WTC11 (cell line): ENCODE results near the gene FZR1. TPM values are rescaled to one million over a fixed set of nuclear protein-coding genes. Genes with fewer than 3 reads are reported as not detected.

ENCODE experiments used
- ATAC-seq: fragments of 200-7000 bp; cut with Tn5 transposase; 2 replicates; pipeline ENCODE4 v1.10.0; 2021; ENCODE audit warnings: mild to moderate bottlenecking, moderate library complexity
- CTCF ChIA-PET: fragments of 300-600 bp; sonication (Branson Sonifier 250); formaldehyde crosslinking; loops from one replicate; lab custom pipeline; 2021; ENCODE audit warnings: antibody characterized with exemption; lab: Charles Lee
- POLR2A ChIA-PET: fragments of 350-600 bp; sonication (Branson Sonifier 250); formaldehyde crosslinking; loops from one replicate; lab custom pipeline; 2021; ENCODE audit warnings: antibody characterized with exemption; lab: Charles Lee
- DNase-seq: peaks from one replicate; pipeline ENCODE4 v3.0.0; 2021; ENCODE audit warnings: low spot score
- H3K27ac Mint-ChIP-seq: 2 replicates; pipeline ENCODE4 v1.8.0; 2021; ENCODE audit warnings: mixed read lengths
- H3K27me3 Mint-ChIP-seq: 2 replicates; pipeline ENCODE4 v1.8.0; 2021; ENCODE audit warnings: low read depth, mild to moderate bottlenecking, moderate library complexity, mixed read lengths
- H3K36me3 Mint-ChIP-seq: 2 replicates; pipeline ENCODE4 v1.8.0; 2021; ENCODE audit warnings: mixed read lengths
- H3K4me1 Mint-ChIP-seq: 2 replicates; pipeline ENCODE4 v1.8.0; 2022; ENCODE audit warnings: mixed read lengths
- H3K4me3 Mint-ChIP-seq: 2 replicates; pipeline ENCODE4 v1.8.0; 2021; ENCODE audit warnings: mild to moderate bottlenecking, moderate library complexity, mixed read lengths
- H3K9me3 Mint-ChIP-seq: 2 replicates; pipeline ENCODE4 v1.8.0; 2021; ENCODE audit warnings: mixed read lengths
- ATF2 ChIP-seq: sonication (generic); formaldehyde crosslinking; IDR thresholded peaks from 2 replicates; pipeline ENCODE4 v1.8.1; 2022; ENCODE audit warnings: low read depth, missing genetic modification reagents, borderline replicate concordance
- ATF6 ChIP-seq: sonication (generic); formaldehyde crosslinking; IDR thresholded peaks from 2 replicates; pipeline ENCODE4 v1.8.1; 2023; ENCODE audit warnings: mild to moderate bottlenecking, missing genetic modification reagents
- CBFB ChIP-seq: sonication (generic); formaldehyde crosslinking; IDR thresholded peaks from 2 replicates; pipeline ENCODE4 v1.8.1; 2022; ENCODE audit warnings: mild to moderate bottlenecking, low read depth, missing genetic modification reagents
- EMX1 ChIP-seq: fragments of 250-450 bp; sonication (Bioruptor Pico); IDR thresholded peaks from 2 replicates; pipeline ENCODE4 v1.8.0; 2021; ENCODE audit warnings: mild to moderate bottlenecking
- ETV6 ChIP-seq: sonication (generic); formaldehyde crosslinking; IDR thresholded peaks from 2 replicates; pipeline ENCODE4 v1.8.1; 2022; ENCODE audit warnings: mild to moderate bottlenecking, missing genetic modification reagents
- FOXK1 ChIP-seq: sonication (generic); formaldehyde crosslinking; IDR thresholded peaks from 2 replicates; pipeline ENCODE4 v1.8.0; 2022; ENCODE audit warnings: mild to moderate bottlenecking, moderate library complexity, missing genetic modification reagents
- GTF2I ChIP-seq: fragments of 250-450 bp; sonication (Bioruptor Pico); conservative IDR thresholded peaks from 2 replicates; pipeline ENCODE4 v1.4.0; 2021; ENCODE audit warnings: mild to moderate bottlenecking
- KAT7 ChIP-seq: sonication (generic); formaldehyde crosslinking; IDR thresholded peaks from 2 replicates; pipeline ENCODE4 v1.8.1; 2023; ENCODE audit warnings: missing genetic modification reagents, mild to moderate bottlenecking, borderline replicate concordance
- MXD4 ChIP-seq: fragments of 250-450 bp; sonication (Bioruptor Pico); IDR thresholded peaks from 2 replicates; pipeline ENCODE4 v1.8.0; 2021; ENCODE audit warnings: mild to moderate bottlenecking, moderate library complexity, borderline replicate concordance
- NR1H2 ChIP-seq: sonication (generic); formaldehyde crosslinking; IDR thresholded peaks from 2 replicates; pipeline ENCODE4 v1.9.0; 2021; ENCODE audit warnings: mild to moderate bottlenecking, moderate library complexity, missing genetic modification reagents
- NR2C2 ChIP-seq: sonication (generic); formaldehyde crosslinking; IDR thresholded peaks from 2 replicates; pipeline ENCODE4 v1.8.0; 2022; ENCODE audit warnings: mild to moderate bottlenecking, missing genetic modification reagents
- TCF7 ChIP-seq: sonication (generic); formaldehyde crosslinking; IDR thresholded peaks from 2 replicates; pipeline ENCODE4 v1.8.0; 2022; ENCODE audit warnings: mild to moderate bottlenecking, low read depth, missing genetic modification reagents, moderate library complexity
- TP53 ChIP-seq: sonication (generic); formaldehyde crosslinking; IDR thresholded peaks from 2 replicates; pipeline ENCODE4 v1.8.1; 2023; ENCODE audit warnings: mild to moderate bottlenecking, missing genetic modification reagents
- USF2 ChIP-seq: sonication (generic); formaldehyde crosslinking; IDR thresholded peaks from 2 replicates; pipeline ENCODE4 v1.8.1; 2023; ENCODE audit warnings: mild to moderate bottlenecking, missing genetic modification reagents, moderate library complexity
- ZNF219 ChIP-seq: sonication (generic); formaldehyde crosslinking; IDR thresholded peaks from 2 replicates; pipeline ENCODE4 v1.8.0; 2023; ENCODE audit warnings: missing genetic modification reagents, mild to moderate bottlenecking, borderline replicate concordance
- ZNF263 ChIP-seq: sonication (generic); formaldehyde crosslinking; IDR thresholded peaks from 2 replicates; pipeline ENCODE4 v1.8.1; 2022; ENCODE audit warnings: low read depth, mild to moderate bottlenecking, moderate library complexity, missing genetic modification reagents
- ZNF317 ChIP-seq: sonication (generic); formaldehyde crosslinking; IDR thresholded peaks from 2 replicates; pipeline ENCODE4 v1.8.1; 2023; ENCODE audit warnings: low read depth, mild to moderate bottlenecking, moderate library complexity, missing genetic modification reagents, borderline replicate concordance
- ZNF396 ChIP-seq: fragments of 250-450 bp; sonication (Bioruptor Pico); IDR thresholded peaks from 2 replicates; pipeline ENCODE4 v1.8.0; 2021; ENCODE audit warnings: mild to moderate bottlenecking, moderate library complexity, borderline replicate concordance
- ZNF532 ChIP-seq: fragments of 250-450 bp; sonication (Bioruptor Pico); IDR thresholded peaks from 2 replicates; pipeline ENCODE4 v1.9.0; 2021; ENCODE audit warnings: mild to moderate bottlenecking, borderline replicate concordance
- ZSCAN18 ChIP-seq: fragments of 250-450 bp; sonication (Bioruptor Pico); IDR thresholded peaks from 2 replicates; pipeline ENCODE4 v2.1.2; 2022; ENCODE audit warnings: mild to moderate bottlenecking, moderate library complexity
- total RNA-seq: library from RNA; stranded (reverse); gene quantifications from 3 replicates; pipeline ENCODE4 v1.2.3, GENCODE V29; 2021

The FZR1 gene
- total RNA-seq, 1 experiment from 2014 or later: 60.8 TPM

- POLR2A ChIA-PET: no interaction called here
- Mint-ChIP-seq H3K4me3 (no peak overlapping the region), H3K9me3 (no peaks in the 10 kb centered on the region), H3K27me3 (no peaks in the 10 kb centered on the region), H3K36me3 (peaks cover 7% of the 10 kb centered on the region), H3K27ac (peak overlapping the region; percentile 79), H3K4me1 (peaks cover 43% of the 10 kb centered on the region)
- ATAC-seq (no peak), DNase-seq (no peak)
- CTCF ChIA-PET: interaction anchor here (0.7 to 3.5 kb wide), 3 partner anchors 24 to 216 kb away, joined by 3 to 20 read pairs (median 5); no protein-coding TSS in a partner anchor
- TF ChIP-seq ZNF263 (CRISPR knock-in tag): no peak
- no peak for TF ChIP-seq USF2 (CRISPR knock-in tag)
- TF ChIP-seq EMX1: no peak
- no peak for TF ChIP-seq ATF6
- no peak for TF ChIP-seq CBFB (CRISPR knock-in tag)
- TF ChIP-seq MXD4 (CRISPR knock-in tag): no peak
- no peak for TF ChIP-seq NR1H2
- no peak for TF ChIP-seq KAT7 (CRISPR knock-in tag)
- no peak for TF ChIP-seq NR2C2 (CRISPR knock-in tag)
- no peak for TF ChIP-seq ATF2 (CRISPR knock-in tag)
- no peak for TF ChIP-seq ETV6
- TF ChIP-seq TCF7 (CRISPR knock-in tag): no peak
- no peak for TF ChIP-seq TP53 (CRISPR knock-in tag)
Observed at GRCh38 chr19:3521104-3521445, 15.0 kb downstream of the FZR1 start.

GRCh38 chr19:3522421-3523360 lies 16.6 kb downstream of the FZR1 start:
- ATAC-seq: no peak
- Mint-ChIP-seq H3K36me3 (peaks cover 10% of the 10 kb centered on the region), H3K27ac (no peak overlapping the region), H3K27me3 (no peaks in the 10 kb centered on the region), H3K9me3 (no peaks in the 10 kb centered on the region), H3K4me3 (no peak overlapping the region), H3K4me1 (peaks cover 32% of the 10 kb centered on the region)
- DNase-seq: no peak
- ChIA-PET CTCF (interaction anchor here (1.2 kb wide), 1 partner anchor 22 kb away, joined by 3 read pairs; no protein-coding TSS in a partner anchor), POLR2A (no interaction called here)
- TF ChIP-seq TCF7 (CRISPR knock-in tag) (0 out of 2 replicates have a peak, but pooled peaks have one; percentile 50), FOXK1 (CRISPR knock-in tag) (no peak)

GRCh38 chr19:3523361-3524077 lies 17.4 kb downstream of the FZR1 start:
- ChIA-PET POLR2A (no interaction called here), CTCF (interaction anchor here (1.1 kb wide), 1 partner anchor 22 kb away, joined by 3 read pairs; no protein-coding TSS in a partner anchor)
- Mint-ChIP-seq H3K4me1 (peaks cover 23% of the 10 kb centered on the region), H3K27ac (peak overlapping the region; percentile 76), H3K9me3 (no peaks in the 10 kb centered on the region), H3K36me3 (peaks cover 10% of the 10 kb centered on the region), H3K4me3 (no peak overlapping the region), H3K27me3 (no peaks in the 10 kb centered on the region)
- DNase-seq: no peak
- TF ChIP-seq ZNF532 (CRISPR knock-in tag) (no peak), ZNF219 (CRISPR knock-in tag) (no peak), KAT7 (CRISPR knock-in tag) (no peak), ZNF317 (no peak), ZNF396 (CRISPR knock-in tag) (no peak), GTF2I (CRISPR knock-in tag) (no peak), FOXK1 (CRISPR knock-in tag) (no peak), ZSCAN18 (CRISPR knock-in tag) (no peak)
- no peak for ATAC-seq
